Hepatocyte (in vitro differentiated cells): ENCODE data around the gene LRMDA. TPM values are rescaled to one million over a fixed set of nuclear protein-coding genes. Genes with fewer than 3 reads are reported as not detected.

Source experiments
- DNase-seq: peaks from one replicate; pipeline ENCODE4 v3.0.0-alpha.2; 2016; ENCODE audit warnings: low spot score
- H2AFZ ChIP-seq: fragments of 200-600 bp; sonication (generic); 2 replicates; pipeline ENCODE4 v1.6.0; 2016; ENCODE audit warnings: antibody characterized with exemption, mild to moderate bottlenecking
- H3K27ac ChIP-seq: fragments of 200-600 bp; sonication (generic); 2 replicates; pipeline ENCODE4 v1.5.1; 2016; ENCODE audit warnings: mild to moderate bottlenecking
- H3K27me3 ChIP-seq: fragments of 200-600 bp; sonication (generic); 2 replicates; pipeline ENCODE4 v1.6.1; 2016
- H3K36me3 ChIP-seq: fragments of 200-600 bp; sonication (generic); replicated peaks from 2 replicates; pipeline ENCODE4 v1.5.1; 2016; ENCODE audit warnings: low read depth; ENCODE audit not compliant: insufficient read depth
- H3K4me1 ChIP-seq: fragments of 200-600 bp; sonication (generic); 2 replicates; pipeline ENCODE4 v1.5.1; 2016; ENCODE audit warnings: mild to moderate bottlenecking, moderate library complexity; ENCODE audit not compliant: insufficient read depth
- H3K4me2 ChIP-seq: fragments of 200-600 bp; sonication (generic); 2 replicates; pipeline ENCODE4 v1.6.0; 2016
- H3K4me3 ChIP-seq: fragments of 200-600 bp; sonication (generic); 2 replicates; pipeline ENCODE4 v1.5.1; 2016; ENCODE audit warnings: mild to moderate bottlenecking
- H3K79me2 ChIP-seq: fragments of 200-600 bp; sonication (generic); 2 replicates; pipeline ENCODE4 v1.6.0; 2017; ENCODE audit warnings: mild to moderate bottlenecking
- H3K9me2 ChIP-seq: fragments of 200-600 bp; sonication (generic); replicated peaks from 2 replicates; pipeline ENCODE4 v1.6.0; 2017; ENCODE audit warnings: mild to moderate bottlenecking; ENCODE audit not compliant: insufficient read depth
- H3K9me3 ChIP-seq: fragments of 200-600 bp; sonication (generic); 2 replicates; pipeline ENCODE4 v1.5.1; 2016; ENCODE audit warnings: low read depth, mild to moderate bottlenecking
- H4K20me1 ChIP-seq: fragments of 200-600 bp; sonication (generic); 2 replicates; pipeline ENCODE4 v1.6.0; 2016; ENCODE audit warnings: mild to moderate bottlenecking; ENCODE audit not compliant: insufficient read depth, poor library complexity, severe bottlenecking
- EZH2 ChIP-seq: fragments of 200-600 bp; sonication (generic); IDR thresholded peaks from 2 replicates; pipeline ENCODE4 v1.6.1; 2016; ENCODE audit warnings: antibody characterized with exemption, mild to moderate bottlenecking, borderline replicate concordance
- EZH2phosphoT487 ChIP-seq: fragments of 200-600 bp; sonication (generic); IDR thresholded peaks from one replicate; pipeline ENCODE4 v1.6.1; 2018; ENCODE audit warnings: antibody characterized with exemption, mild to moderate bottlenecking, low read depth, moderate library complexity; ENCODE audit not compliant: unreplicated experiment, severe bottlenecking
- WGBS: methylation state at CpG from one replicate; pipeline ENCODE4 v1.1.6; 2016; ENCODE audit warnings: low lambda C conversion rate; ENCODE audit errors: missing lambda C conversion rate; 5-methylcytosine and 5-hydroxymethylcytosine counted together
- polyA plus RNA-seq: library from polyadenylated mRNA; unstranded; fragments of >200 nt; fragmentation: Nextera tagmentation; extraction: Ambion mirVana; gene quantifications from 2 replicates; pipeline ENCODE4 v1.2.1, GENCODE V29; 2016
- total RNA-seq: library from RNA; depleted of rRNA; stranded (reverse); fragments of >200 nt; gene quantifications from 2 replicates; pipeline ENCODE4 v1.2.3, GENCODE V29; 2014
- TF ChIP-seq, protein P1 (sequence below): fragments of 200-600 bp; sonication (generic); IDR thresholded peaks from 2 replicates; pipeline ENCODE4 v1.5.1; 2016; ENCODE audit warnings: antibody characterized with exemption, mild to moderate bottlenecking; ENCODE audit not compliant: poor library complexity

LRMDA gene
- total and polyA plus RNA-seq, 2 experiments from 2014 or later = 5.6 to 15.7 TPM

DNA sequence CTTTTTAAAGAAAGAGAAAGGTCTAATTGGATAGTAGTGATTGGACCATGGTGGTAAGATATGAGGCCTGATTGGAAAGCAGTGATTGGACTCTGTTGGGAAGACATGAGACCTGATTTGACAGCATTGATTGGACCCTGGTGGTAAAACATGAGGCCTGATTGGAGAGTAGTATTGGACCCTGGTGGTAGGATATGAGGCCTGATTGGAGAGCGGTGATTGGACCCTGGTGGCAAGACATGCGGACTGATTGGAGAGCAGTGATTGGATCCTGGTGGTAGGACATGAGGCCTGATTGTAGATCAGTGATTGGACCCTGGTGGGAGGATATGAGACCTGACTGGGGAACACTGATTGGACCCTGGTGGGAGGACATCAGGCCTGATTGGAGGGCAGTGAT lies 444.3 kb downstream of the LRMDA start:
- Histone ChIP-seq H3K27ac (no peak overlapping the region), H3K36me3 (no peaks in the 10 kb centered on the region)

DNA sequence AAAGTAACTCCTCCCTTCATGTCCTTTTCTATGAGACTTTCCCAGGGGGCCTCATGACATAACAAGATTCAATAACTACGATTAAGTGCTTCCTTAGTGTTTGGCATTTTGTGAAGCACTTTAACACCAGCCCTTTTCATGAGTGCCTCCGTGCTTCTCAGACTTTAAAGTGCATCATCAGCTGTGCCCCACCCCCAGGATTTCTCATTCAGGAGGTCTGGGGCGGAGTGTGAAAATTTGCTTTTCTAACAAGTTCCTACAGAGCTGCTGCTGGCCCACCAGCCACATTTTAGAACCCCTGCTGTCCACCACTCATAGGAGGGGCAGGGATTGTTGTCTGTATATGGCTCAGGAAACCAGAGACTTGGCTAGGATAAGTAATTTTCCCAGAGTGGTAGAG lies 445.3 kb downstream of the LRMDA start:
- no peak for TF ChIP-seq EZH2
- TF ChIP-seq EZH2phosphoT487 = no peak
- TF ChIP-seq, protein P1, sequence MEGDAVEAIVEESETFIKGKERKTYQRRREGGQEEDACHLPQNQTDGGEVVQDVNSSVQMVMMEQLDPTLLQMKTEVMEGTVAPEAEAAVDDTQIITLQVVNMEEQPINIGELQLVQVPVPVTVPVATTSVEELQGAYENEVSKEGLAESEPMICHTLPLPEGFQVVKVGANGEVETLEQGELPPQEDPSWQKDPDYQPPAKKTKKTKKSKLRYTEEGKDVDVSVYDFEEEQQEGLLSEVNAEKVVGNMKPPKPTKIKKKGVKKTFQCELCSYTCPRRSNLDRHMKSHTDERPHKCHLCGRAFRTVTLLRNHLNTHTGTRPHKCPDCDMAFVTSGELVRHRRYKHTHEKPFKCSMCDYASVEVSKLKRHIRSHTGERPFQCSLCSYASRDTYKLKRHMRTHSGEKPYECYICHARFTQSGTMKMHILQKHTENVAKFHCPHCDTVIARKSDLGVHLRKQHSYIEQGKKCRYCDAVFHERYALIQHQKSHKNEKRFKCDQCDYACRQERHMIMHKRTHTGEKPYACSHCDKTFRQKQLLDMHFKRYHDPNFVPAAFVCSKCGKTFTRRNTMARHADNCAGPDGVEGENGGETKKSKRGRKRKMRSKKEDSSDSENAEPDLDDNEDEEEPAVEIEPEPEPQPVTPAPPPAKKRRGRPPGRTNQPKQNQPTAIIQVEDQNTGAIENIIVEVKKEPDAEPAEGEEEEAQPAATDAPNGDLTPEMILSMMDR = no peak
- H3K9me3 ChIP-seq = no peaks in the 10 kb centered on the region
- no peaks in the 10 kb centered on the region for H3K79me2 ChIP-seq
- WGBS = 80% methylated on average over 3 of the region's 3 CpGs
- DNase-seq = no peak
- no peaks in the 10 kb centered on the region for H4K20me1 ChIP-seq
- H3K4me1 ChIP-seq = no peaks in the 10 kb centered on the region
- H3K4me3 ChIP-seq = no peak overlapping the region
- H3K36me3 ChIP-seq = no peaks in the 10 kb centered on the region
- H3K9me2 ChIP-seq = no peaks in the 10 kb centered on the region
- H2AFZ ChIP-seq = no peak overlapping the region
- H3K27ac ChIP-seq = no peak overlapping the region
- peaks cover 3% of the 10 kb centered on the region for H3K27me3 ChIP-seq
- H3K4me2 ChIP-seq = no peak overlapping the region

More for the DNA sequence above, 444.3 kb downstream of the LRMDA start:
- Histone ChIP-seq H3K27me3 (peaks cover 3% of the 10 kb centered on the region), H4K20me1 (no peaks in the 10 kb centered on the region), H3K79me2 (no peaks in the 10 kb centered on the region), H3K4me2 (no peak overlapping the region), H3K9me3 (no peaks in the 10 kb centered on the region), H3K9me2 (no peaks in the 10 kb centered on the region), H3K4me3 (no peak overlapping the region), H2AFZ (no peak overlapping the region), H3K4me1 (no peaks in the 10 kb centered on the region)
- TF ChIP-seq EZH2phosphoT487 = no peak
- TF ChIP-seq EZH2 = no peak
- TF ChIP-seq, protein P1 = no peak
- WGBS = 100% methylated on average over 2 of the region's 2 CpGs
- DNase-seq = no peak

GRCh38 chr10:75877877-75878276 lies 446.5 kb downstream of the LRMDA start:
- no peaks in the 10 kb centered on the region for H3K36me3 ChIP-seq
- H3K4me1 ChIP-seq = no peaks in the 10 kb centered on the region
- DNase-seq = no peak
- no peaks in the 10 kb centered on the region for H3K9me2 ChIP-seq
- no peak overlapping the region for H3K4me2 ChIP-seq
- no peaks in the 10 kb centered on the region for H3K9me3 ChIP-seq
- H4K20me1 ChIP-seq = no peaks in the 10 kb centered on the region
- TF ChIP-seq EZH2 = no peak
- TF ChIP-seq, protein P1 = no peak
- no peak for TF ChIP-seq EZH2phosphoT487
- no peak overlapping the region for H3K4me3 ChIP-seq
- H3K27ac ChIP-seq = no peak overlapping the region
- no peaks in the 10 kb centered on the region for H3K79me2 ChIP-seq
- no peak overlapping the region for H2AFZ ChIP-seq
- 84% methylated on average over 7 of the region's 7 CpGs for WGBS
- H3K27me3 ChIP-seq = peaks cover 3% of the 10 kb centered on the region

DNA sequence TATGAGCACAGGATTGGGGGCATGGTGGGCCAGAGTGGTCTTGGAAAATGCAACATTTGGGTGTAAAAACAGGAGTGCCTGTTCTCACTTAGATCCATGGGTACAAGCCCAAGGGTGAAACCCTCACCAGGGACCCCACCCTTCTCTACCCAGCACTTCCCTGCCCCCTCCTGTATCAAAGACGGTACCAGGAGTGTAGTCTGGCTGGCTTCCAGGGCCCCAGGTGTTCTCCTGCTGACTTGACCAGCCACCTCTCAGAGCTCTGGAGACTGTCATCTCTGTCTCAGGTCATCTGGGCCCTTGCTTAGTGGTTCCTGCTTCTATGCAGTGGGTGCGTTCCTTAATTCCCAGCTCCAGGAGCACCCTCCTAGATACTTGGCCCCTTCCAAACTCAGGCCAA lies 447.2 kb downstream of the LRMDA start:
- DNase-seq = no peak
- no peak overlapping the region for H3K4me2 ChIP-seq
- 90% methylated on average over 2 of the region's 2 CpGs for WGBS

More for the DNA sequence above, 447.2 kb downstream of the LRMDA start:
- H3K9me2 ChIP-seq = no peaks in the 10 kb centered on the region
- no peak overlapping the region for H3K4me3 ChIP-seq
- no peak overlapping the region for H3K27ac ChIP-seq
- no peaks in the 10 kb centered on the region for H3K9me3 ChIP-seq
- H2AFZ ChIP-seq = no peak overlapping the region
- TF ChIP-seq, protein P1 = no peak
- TF ChIP-seq EZH2 (no peak), EZH2phosphoT487 (no peak)
- no peaks in the 10 kb centered on the region for H3K36me3 ChIP-seq
- no peaks in the 10 kb centered on the region for H3K79me2 ChIP-seq
- peaks cover 3% of the 10 kb centered on the region for H3K27me3 ChIP-seq
- H3K4me1 ChIP-seq = no peaks in the 10 kb centered on the region
- H4K20me1 ChIP-seq = no peaks in the 10 kb centered on the region
